Lung (tissue), 12 donors: ENCODE measurements around the gene TUBA1C. TPM values are rescaled to one million over a fixed set of nuclear protein-coding genes. Genes with fewer than 3 reads are reported as not detected.
"Not testable (repeated sequence)": the region's sequence is repeated elsewhere in the genome, so short reads cannot be mapped to it uniquely, and the experiment has no call there.

Source experiments
- ATAC-seq: fragments of 200-7000 bp; cut with Tn5 transposase; one replicate; pipeline ENCODE4 v1.9.1; 2020; ENCODE audit warnings: moderate number of reproducible peaks; ENCODE audit not compliant: insufficient read depth, low FRiP score
- DNase-seq, 3 donors: peaks; one replicate each; pipeline ENCODE4 v3.0.0-alpha.2; 2013 to 2017
- H3K27ac ChIP-seq, 2 donors: one replicate each; pipeline ENCODE4 v1.5.1; 2013; ENCODE audit warnings: mild to moderate bottlenecking in 2 of 2, moderate library complexity in 2 of 2, control low read depth in 1 of 2, inconsistent platforms in 1 of 2, low read depth in 1 of 2, low read length in 1 of 2
- H3K27me3 ChIP-seq, 3 donors: one replicate each; pipeline ENCODE4 v1.5.1; 2013; ENCODE audit warnings: low read length in 2 of 3; ENCODE audit not compliant: control insufficient read depth in 3 of 3, insufficient read depth in 3 of 3
- H3K36me3 ChIP-seq, 4 donors: one replicate each; pipeline ENCODE4 v1.5.1; 2013; ENCODE audit warnings: low read length in 4 of 4, mild to moderate bottlenecking in 1 of 4, moderate library complexity in 1 of 4; ENCODE audit not compliant: control insufficient read depth in 4 of 4, insufficient read depth in 4 of 4
- H3K4me1 ChIP-seq, 5 donors: one replicate each; pipeline ENCODE4 v1.5.1; 2013; ENCODE audit warnings: low read length in 5 of 5, mild to moderate bottlenecking in 2 of 5, moderate library complexity in 1 of 5; ENCODE audit not compliant: control insufficient read depth in 5 of 5, insufficient read depth in 5 of 5
- H3K4me3 ChIP-seq: one replicate; pipeline ENCODE4 v1.5.1; 2013; ENCODE audit warnings: mild to moderate bottlenecking, control low read depth, moderate library complexity
- H3K9ac ChIP-seq, 2 donors: one replicate each; pipeline ENCODE4 v1.5.1; 2013; ENCODE audit warnings: low read length in 2 of 2, control low read depth in 1 of 2; ENCODE audit not compliant: insufficient read depth in 1 of 2
- H3K9me3 ChIP-seq, 4 donors: one replicate each; pipeline ENCODE4 v1.5.1; 2013; ENCODE audit warnings: low read length in 3 of 4, mild to moderate bottlenecking in 1 of 4, moderate library complexity in 1 of 4; ENCODE audit not compliant: control insufficient read depth in 4 of 4, insufficient read depth in 3 of 4
- CTCF ChIP-seq: IDR thresholded peaks from 2 replicates; pipeline ENCODE4 v1.5.1; 2012; ENCODE audit warnings: mild to moderate bottlenecking; ENCODE audit errors: control extremely low read depth, extremely low read depth
- WGBS, 2 donors: extraction: QIAGEN DNeasy Blood & Tissue Kit; methylation state at CpG; one replicate each; pipeline ENCODE4 v1.1.7; 2013; 5-methylcytosine and 5-hydroxymethylcytosine counted together
- polyA plus RNA-seq, 2 donors: library from polyadenylated mRNA; stranded (reverse); fragments of 200-250 nt; gene quantifications; one replicate each; pipeline ENCODE4 v1.2.1, GENCODE V29; 2013
- total RNA-seq, 2 donors: library from RNA; depleted of rRNA in 1 of 2; stranded (reverse); fragments of >200 nt in 1 of 2; gene quantifications; one replicate each; pipeline ENCODE4 v1.2.1, GENCODE V29; 2014 to 2021
- donor health status: control.
- donor health status: control.
- donor health status: Bipolar disorder and iron deficiency.
- donor health status: healthy.
- donor health status: DM: yes; HTN: yes; CAD: no.

The TUBA1C gene
- total and polyA plus RNA-seq, 4 donors = 54.3 to 593 (median 201) TPM

GRCh38 chr12:49309386-49309785, 44.5 kb downstream of the TUBA1C start:
- Histone ChIP-seq H3K4me1 (no peaks in the 10 kb centered on the region), H3K27me3 (peaks cover 0 to 8% (median 0%) of the 10 kb centered on the region in 3 donors), H3K27ac (no peak overlapping the region), H3K4me3 (no peak overlapping the region), H3K9me3 (no peaks in the 10 kb centered on the region), H3K9ac (no peak overlapping the region), H3K36me3 (no peaks in the 10 kb centered on the region)
- DNase-seq (no peak), ATAC-seq (no peak)
- TF ChIP-seq CTCF = no peak
- WGBS, 2 donors = 90 to 94% methylated on average over 7 of the region's 7 CpGs

GRCh38 chr12:49310451-49311000, 45.6 kb downstream of the TUBA1C start:
- not testable (repeated sequence) for H3K4me1 ChIP-seq, ATAC-seq, H3K4me3 ChIP-seq, DNase-seq, H3K9ac ChIP-seq, H3K27me3 ChIP-seq, H3K27ac ChIP-seq, H3K9me3 ChIP-seq, H3K36me3 ChIP-seq
- WGBS, 2 donors = 27 to 51% methylated on average over 1 to 2 of the region's 3 CpGs

- Histone ChIP-seq H3K27ac (no peak overlapping the region), H3K9ac (no peak overlapping the region), H3K36me3 (no peaks in the 10 kb centered on the region), H3K4me1 (no peaks in the 10 kb centered on the region), H3K9me3 (no peaks in the 10 kb centered on the region), H3K27me3 (peaks cover 0 to 2% (median 0%) of the 10 kb centered on the region in 3 donors), H3K4me3 (no peak overlapping the region)
- no peak for TF ChIP-seq CTCF
- ATAC-seq (no peak), DNase-seq (no peak)
- WGBS, 2 donors = 87 to 91% methylated on average over 1 of the region's 1 CpG
Measured at GRCh38 chr12:49314811-49315210, 49.9 kb downstream of the TUBA1C start.

GRCh38 chr12:49317118-49317517, 52.2 kb downstream of the TUBA1C start:
- not testable (repeated sequence) for H3K27me3 ChIP-seq, H3K4me3 ChIP-seq, ATAC-seq, H3K27ac ChIP-seq, H3K9me3 ChIP-seq, H3K9ac ChIP-seq, DNase-seq, H3K36me3 ChIP-seq, H3K4me1 ChIP-seq
- WGBS, 2 donors = 95 to 97% methylated on average over 10 of the region's 10 CpGs

- H3K27ac ChIP-seq, H3K36me3 ChIP-seq, DNase-seq, H3K4me3 ChIP-seq, H3K9ac ChIP-seq, H3K9me3 ChIP-seq, ATAC-seq, H3K27me3 ChIP-seq: not testable (repeated sequence)
- H3K4me1 ChIP-seq = peaks cover 0 to 20% (median 7%) of the 10 kb centered on the region in 5 donors
- 93 to 97% methylated on average over 9 of the region's 9 CpGs for WGBS, 2 donors
Measured at GRCh38 chr12:49320411-49321103, 55.7 kb downstream of the TUBA1C start.
